Hematopoietic multipotent progenitor cell treated with erythropoietin and hydrocortisone succinate and interleukin-3 and kit ligand, for 15 days (in vitro differentiated cells): ENCODE measurements around the gene TRAPPC8.
A peak's percentile ranks its signal among the peaks of the same experiment; 100 is the strongest.
"Not testable (repeated sequence)": the region's sequence is repeated elsewhere in the genome, so short reads cannot be mapped to it uniquely, and the experiment has no call there.

Experiments
- DNase-seq: peaks from one replicate; pipeline ENCODE4 v3.0.0-alpha.2; 2015; ENCODE audit warnings: low spot score

The TRAPPC8 gene, protein sequence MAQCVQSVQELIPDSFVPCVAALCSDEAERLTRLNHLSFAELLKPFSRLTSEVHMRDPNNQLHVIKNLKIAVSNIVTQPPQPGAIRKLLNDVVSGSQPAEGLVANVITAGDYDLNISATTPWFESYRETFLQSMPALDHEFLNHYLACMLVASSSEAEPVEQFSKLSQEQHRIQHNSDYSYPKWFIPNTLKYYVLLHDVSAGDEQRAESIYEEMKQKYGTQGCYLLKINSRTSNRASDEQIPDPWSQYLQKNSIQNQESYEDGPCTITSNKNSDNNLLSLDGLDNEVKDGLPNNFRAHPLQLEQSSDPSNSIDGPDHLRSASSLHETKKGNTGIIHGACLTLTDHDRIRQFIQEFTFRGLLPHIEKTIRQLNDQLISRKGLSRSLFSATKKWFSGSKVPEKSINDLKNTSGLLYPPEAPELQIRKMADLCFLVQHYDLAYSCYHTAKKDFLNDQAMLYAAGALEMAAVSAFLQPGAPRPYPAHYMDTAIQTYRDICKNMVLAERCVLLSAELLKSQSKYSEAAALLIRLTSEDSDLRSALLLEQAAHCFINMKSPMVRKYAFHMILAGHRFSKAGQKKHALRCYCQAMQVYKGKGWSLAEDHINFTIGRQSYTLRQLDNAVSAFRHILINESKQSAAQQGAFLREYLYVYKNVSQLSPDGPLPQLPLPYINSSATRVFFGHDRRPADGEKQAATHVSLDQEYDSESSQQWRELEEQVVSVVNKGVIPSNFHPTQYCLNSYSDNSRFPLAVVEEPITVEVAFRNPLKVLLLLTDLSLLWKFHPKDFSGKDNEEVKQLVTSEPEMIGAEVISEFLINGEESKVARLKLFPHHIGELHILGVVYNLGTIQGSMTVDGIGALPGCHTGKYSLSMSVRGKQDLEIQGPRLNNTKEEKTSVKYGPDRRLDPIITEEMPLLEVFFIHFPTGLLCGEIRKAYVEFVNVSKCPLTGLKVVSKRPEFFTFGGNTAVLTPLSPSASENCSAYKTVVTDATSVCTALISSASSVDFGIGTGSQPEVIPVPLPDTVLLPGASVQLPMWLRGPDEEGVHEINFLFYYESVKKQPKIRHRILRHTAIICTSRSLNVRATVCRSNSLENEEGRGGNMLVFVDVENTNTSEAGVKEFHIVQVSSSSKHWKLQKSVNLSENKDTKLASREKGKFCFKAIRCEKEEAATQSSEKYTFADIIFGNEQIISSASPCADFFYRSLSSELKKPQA (N-terminal part only)

GRCh38 chr18:31942999-31943877, at the start of gene TRAPPC8:
TRAPPC8 (minus strand) TSS chr18:31943128; CDS start chr18:31942764, 364 bp downstream.
- DNase-seq = peak; percentile 96

GRCh38 chr18:31990823-31991222, 47.9 kb upstream of the TRAPPC8 start:
- DNase-seq = no peak

- no peak for DNase-seq
Measured at GRCh38 chr18:31983976-31984375, 41.0 kb upstream of the TRAPPC8 start.

DNA sequence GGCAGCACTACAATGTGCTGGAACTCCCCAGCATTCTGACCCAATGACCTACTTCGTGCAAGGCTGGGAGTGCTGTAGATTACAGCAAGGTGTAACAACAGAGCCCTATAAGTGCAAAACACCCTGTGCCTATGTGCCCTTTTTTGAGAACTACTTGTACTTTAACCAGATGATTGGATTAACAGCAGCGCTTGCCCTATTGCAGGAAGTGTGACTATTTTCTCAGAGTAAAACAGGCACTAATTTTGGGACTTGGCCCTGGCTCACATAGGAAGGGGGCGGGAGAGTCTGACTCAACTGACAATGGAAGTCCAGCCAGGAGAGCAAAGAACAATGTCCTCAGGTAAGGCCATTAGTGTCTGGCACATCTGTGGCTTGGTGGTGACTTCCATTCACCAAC, 40.1 kb upstream of the TRAPPC8 start:
- no peak for DNase-seq

DNA sequence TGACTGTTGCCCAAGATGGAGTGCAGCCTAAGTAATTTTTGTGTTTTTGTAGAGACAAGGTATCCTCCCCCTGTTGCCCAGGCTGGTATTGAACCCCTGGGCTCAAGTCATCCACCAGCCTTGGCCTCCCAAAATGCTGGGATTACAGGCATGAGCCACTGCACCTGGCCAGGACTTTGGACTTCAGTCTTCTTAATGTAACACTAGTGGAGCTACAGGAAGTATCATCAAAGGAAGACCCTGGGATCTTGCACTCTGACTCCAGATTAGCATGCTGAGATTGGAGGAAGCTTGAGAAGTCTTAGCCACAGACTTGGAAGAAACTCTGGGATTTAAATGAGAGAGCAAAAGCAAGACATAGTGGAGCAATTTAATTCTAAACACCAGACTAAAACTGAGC, 37.9 kb upstream of the TRAPPC8 start:
- no peak for DNase-seq

- no peak for DNase-seq
Measured at GRCh38 chr18:31979714-31980113, 36.8 kb upstream of the TRAPPC8 start.

- DNase-seq = no peak
Measured at GRCh38 chr18:31978616-31979015, 35.7 kb upstream of the TRAPPC8 start.

DNA sequence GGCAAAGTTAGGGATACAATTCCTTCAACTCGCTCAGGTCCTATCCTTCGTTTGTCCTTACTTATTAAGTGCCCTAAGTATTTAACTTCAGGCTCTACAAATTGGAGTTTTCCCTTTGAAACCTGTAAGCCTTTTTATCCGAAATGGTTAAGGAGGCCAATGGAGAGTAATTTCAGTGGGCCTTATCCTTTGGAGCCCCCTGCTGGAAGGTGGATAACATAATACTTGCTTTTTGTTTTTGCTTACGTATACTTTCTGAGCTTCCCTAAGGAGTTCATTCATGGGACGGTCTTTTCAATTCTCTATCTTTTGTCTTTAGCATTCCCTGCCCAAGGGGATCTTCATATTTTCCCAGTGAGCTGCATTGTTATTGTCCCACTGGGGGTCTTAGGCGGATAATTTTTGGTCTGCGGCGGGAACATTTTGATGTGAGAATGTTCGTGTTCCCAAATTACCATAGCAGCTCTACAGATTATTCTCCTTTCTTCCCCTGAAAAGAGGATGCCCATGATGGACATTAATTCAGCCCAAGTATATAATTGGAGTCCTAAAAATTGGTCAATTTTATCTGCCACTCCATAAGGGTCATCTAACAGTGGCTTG, 34.4 kb upstream of the TRAPPC8 start:
- DNase-seq = peak; percentile 61

DNA sequence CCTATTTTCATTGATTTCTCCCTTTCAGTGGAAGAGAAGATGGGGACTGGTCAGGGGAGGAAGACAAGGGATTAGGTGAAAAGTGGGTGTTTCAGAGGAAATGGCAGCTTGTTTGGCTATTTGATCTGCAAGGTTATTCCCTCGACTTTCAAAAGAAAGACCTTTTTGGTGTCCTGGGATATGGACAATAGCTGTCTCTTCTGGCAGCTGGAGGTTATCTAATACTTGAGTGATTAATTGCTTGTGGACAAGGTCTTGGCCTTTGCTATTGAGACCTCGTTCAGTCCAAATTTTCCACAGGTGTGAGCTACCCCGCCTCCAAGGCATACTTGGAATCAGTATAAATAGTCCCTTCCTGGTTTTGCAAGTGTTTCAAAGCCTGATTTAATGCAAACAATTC, 33.3 kb upstream of the TRAPPC8 start:
- no peak for DNase-seq

DNA sequence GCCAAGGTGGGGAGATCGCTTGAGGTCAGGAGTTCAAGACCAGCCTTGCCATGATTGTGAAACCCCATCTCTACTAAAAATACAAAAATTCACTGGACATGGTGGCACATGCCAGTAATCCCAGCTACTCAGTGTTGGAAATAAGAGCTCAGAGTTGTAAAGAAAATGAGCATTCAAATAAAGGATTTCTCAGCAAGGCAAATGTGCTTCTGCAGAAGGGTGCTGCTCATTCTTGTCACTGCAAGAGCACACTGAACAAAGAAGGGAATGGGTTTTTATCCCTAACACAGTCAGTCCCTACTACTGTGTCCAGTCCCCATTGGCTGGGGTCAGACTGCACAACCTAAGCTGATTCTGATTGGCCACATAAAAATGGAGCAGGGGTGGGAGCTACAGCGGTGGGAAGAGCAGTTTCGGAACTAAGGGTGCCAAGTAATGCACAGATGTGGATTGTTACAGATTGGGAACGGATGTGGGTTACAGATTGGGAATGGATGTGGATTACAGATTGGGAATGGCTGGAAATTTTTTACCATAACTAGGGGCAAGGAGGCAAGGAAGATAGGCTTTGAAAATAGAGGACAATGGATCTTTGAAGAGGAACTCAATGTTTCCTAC, 31.1 kb upstream of the TRAPPC8 start:
- no peak for DNase-seq

GRCh38 chr18:31970617-31971016, 27.7 kb upstream of the TRAPPC8 start:
- no peak for DNase-seq

DNA sequence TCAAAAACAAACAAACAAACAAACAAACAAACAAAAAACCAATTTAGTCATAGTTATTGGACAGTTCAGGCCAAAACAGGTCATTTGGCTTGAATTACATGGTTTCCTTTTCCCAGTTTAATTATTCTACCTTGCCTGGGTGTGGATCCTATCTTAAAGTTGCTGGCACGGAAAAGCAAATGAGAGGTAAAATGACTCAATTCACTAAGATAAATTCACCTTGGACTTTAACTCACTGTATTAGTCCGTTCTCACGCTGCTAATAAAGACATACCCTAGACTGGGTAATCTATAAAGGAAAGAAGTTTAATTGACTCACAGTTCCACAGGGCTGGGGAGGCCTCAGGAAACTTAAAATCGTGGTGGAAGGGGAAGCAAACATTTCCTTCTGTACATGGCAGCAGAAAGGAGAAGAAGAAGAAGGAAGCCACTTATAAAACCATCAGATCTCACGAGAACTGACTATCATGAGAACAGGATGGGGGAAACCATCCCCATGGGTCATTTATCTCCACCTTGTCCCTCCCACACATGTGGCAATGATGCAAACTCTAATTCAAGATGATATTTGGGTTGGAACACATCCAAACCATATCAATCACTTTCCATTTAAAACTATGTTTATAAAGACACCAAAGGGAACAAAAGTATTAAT, 22.5 kb upstream of the TRAPPC8 start:
- DNase-seq = no peak

DNA sequence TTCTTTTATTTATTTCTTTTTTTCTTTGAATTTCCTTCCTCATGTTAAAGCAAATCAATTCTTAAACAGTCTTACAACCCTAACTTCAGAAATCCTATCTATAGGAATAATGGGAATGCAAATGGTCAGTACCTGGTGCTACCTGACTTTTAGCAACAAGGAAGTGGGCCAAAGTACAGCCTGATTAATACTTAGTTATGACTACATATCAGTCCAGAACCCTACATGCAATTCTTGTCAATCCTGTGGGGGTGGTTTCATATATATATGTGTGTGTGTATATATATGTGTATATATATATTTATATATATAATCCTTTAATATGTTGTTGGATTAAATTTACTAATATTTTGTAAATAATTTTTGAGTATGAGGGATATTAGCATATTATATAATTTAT, 14.8 kb upstream of the TRAPPC8 start:
- no peak for DNase-seq

- no peak for DNase-seq
Measured at GRCh38 chr18:31954349-31954748, 11.4 kb upstream of the TRAPPC8 start.

DNA sequence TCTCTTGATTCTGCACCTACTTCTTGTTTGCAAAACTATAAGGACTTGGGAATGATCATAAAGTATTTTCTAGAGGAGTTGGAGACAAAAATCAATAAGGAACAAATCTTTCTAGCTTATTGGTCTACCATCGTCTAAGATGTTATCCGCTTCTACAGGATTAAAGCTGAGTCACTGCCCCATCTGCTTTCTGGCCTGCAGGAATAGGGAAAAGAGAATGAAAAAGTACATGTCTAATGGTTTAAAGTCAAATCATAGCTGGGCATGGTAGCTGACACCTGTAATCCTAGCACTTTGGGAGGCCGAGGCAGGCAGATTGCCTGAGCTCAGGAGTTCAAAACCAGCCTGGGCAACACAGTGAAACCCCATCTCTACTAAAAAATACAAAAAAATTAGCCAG, 10.8 kb upstream of the TRAPPC8 start:
- DNase-seq = not testable (repeated sequence)

DNA sequence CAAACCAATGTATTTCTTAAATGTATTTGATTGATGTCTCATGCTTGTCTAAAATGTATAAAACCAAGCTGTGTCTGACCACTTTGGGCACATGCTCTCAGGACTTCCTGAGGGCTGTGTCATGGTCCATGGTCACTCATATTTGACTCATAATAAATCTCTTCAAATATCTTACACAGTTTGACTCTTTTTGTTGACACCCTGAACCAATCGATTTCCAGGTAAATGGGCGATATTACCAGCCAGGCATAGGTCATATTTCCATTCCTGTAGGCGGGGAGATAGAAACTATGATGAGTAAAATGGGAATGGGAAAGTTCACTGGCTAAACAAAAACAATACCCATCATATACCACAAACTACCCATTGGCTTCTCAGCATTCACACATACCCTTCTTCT, 9.3 kb upstream of the TRAPPC8 start:
- DNase-seq = no peak

DNA sequence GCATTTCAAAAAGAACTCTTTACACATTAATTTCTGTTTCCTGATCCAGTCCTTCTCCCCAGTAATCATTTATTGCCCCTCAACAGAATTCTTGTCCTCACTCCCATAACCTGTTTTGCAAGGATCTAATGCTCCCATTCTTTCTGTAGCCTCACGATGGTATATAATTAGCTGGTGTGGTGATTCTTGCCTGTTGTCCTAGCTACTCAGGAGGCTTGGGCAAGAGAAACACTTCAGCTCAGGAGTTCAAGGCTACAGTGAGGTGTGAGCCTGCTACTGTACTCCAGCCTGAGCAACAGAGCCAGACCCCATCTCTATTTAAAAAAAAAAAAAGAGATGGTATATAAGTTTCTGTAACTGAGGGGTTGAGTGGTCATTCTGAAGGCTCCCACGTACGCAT, 7.7 kb upstream of the TRAPPC8 start:
- no peak for DNase-seq

- DNase-seq = not testable (repeated sequence)
Measured at GRCh38 chr18:31948349-31948748, 5.4 kb upstream of the TRAPPC8 start.

- no peak for DNase-seq
Measured at GRCh38 chr18:31946305-31947046, 3.5 kb upstream of the TRAPPC8 start.
